Endothelial cell of umbilical vein (primary cell): ENCODE measurements around the gene SLC25A28. TPM values are rescaled to one million over a fixed set of nuclear protein-coding genes. Genes with fewer than 3 reads are reported as not detected.
"Not testable (repeated sequence)": the region's sequence is repeated elsewhere in the genome, so short reads cannot be mapped to it uniquely, and the experiment has no call there.

Experiments used
- BruUV-seq: library from RNA; stranded (reverse); fragments of 400-500 nt; replicated peaks from 2 replicates; lab custom pipeline; 2021; lab: Mats Ljungman, UMichigan
- CTCF ChIA-PET: fragments of 300-600, 350-600 bp; sonication (Branson Sonifier 250); formaldehyde crosslinking; loops from one replicate; lab custom pipeline; 2021; ENCODE audit warnings: antibody characterized with exemption, inconsistent platforms; lab: Charles Lee
- POLR2A ChIA-PET: fragments of 300-600, 350-600 bp; sonication (Branson Sonifier 250); formaldehyde crosslinking; loops from one replicate; lab custom pipeline; 2021; ENCODE audit warnings: antibody characterized with exemption, inconsistent platforms; lab: Charles Lee
- DNase-seq: peaks from one replicate; pipeline ENCODE4 v3.0.0-alpha.2; 2011; ENCODE audit warnings: low read depth, low spot score
- FAIRE-seq: peaks from 2 replicates; lab custom pipeline; 2011; peaks lifted over from hg19 to GRCh38; lab: Jason Lieb, UNC
- H2AFZ ChIP-seq: 2 replicates; pipeline ENCODE4 v1.6.0; 2012; ENCODE audit warnings: low read depth, low read length, control low read depth, inconsistent platforms
- H3K27ac ChIP-seq: 2 replicates; pipeline ENCODE4 v1.5.1; 2011; ENCODE audit warnings: low read depth, mild to moderate bottlenecking, control low read depth, low read length, moderate library complexity; ENCODE audit not compliant: insufficient read depth
- H3K27me3 ChIP-seq, 2 experiments: 2 replicates each; pipeline versions ENCODE4 v1.6.0 to v1.6.1; 2011; ENCODE audit warnings: low read length in 2 of 2, mixed read lengths in 1 of 2; ENCODE audit not compliant: control insufficient read depth in 2 of 2, insufficient read depth in 2 of 2
- H3K36me3 ChIP-seq, 2 experiments: 2 replicates in 1 of 2; 3 replicates in 1 of 2; pipeline ENCODE4 v1.5.1; 2011; ENCODE audit warnings: low read length in 2 of 2, mild to moderate bottlenecking in 1 of 2, moderate library complexity in 1 of 2; ENCODE audit not compliant: control insufficient read depth in 2 of 2, insufficient read depth in 2 of 2; ENCODE audit errors: extremely low read depth in 1 of 2
- H3K4me1 ChIP-seq: 3 replicates; pipeline ENCODE4 v1.5.1; 2011; ENCODE audit warnings: mild to moderate bottlenecking, low read length; ENCODE audit not compliant: control insufficient read depth, insufficient read depth; ENCODE audit errors: extremely low read depth
- H3K4me2 ChIP-seq: 2 replicates; pipeline ENCODE4 v1.6.1; 2011; ENCODE audit warnings: low read length, control low read depth, mixed read lengths; ENCODE audit not compliant: insufficient read depth
- H3K4me3 ChIP-seq, 3 experiments: fragments of 200-600 bp in 1 of 3; sonication (generic), shearing (Covaris generic) in 1 of 3; replicated peaks in 1 of 3; 2 replicates each; pipeline ENCODE4 v1.5.1; 2011 to 2016; ENCODE audit warnings: control low read depth in 3 of 3, low read length in 3 of 3, mild to moderate bottlenecking in 2 of 3, inconsistent platforms in 1 of 3, low read depth in 1 of 3, moderate library complexity in 1 of 3; ENCODE audit not compliant: insufficient read depth in 1 of 3
- H3K79me2 ChIP-seq: 2 replicates; pipeline ENCODE4 v1.6.0; 2012; ENCODE audit warnings: low read length, inconsistent platforms; ENCODE audit not compliant: control insufficient read depth, insufficient read depth
- H3K9ac ChIP-seq: replicated peaks from 2 replicates; pipeline ENCODE3; 2011; ENCODE audit warnings: low read length, control low read depth; ENCODE audit not compliant: insufficient read depth; ENCODE audit errors: extremely low read depth
- H3K9me1 ChIP-seq: replicated peaks from 3 replicates; pipeline ENCODE4 v1.6.0; 2011; ENCODE audit warnings: mild to moderate bottlenecking, low read length; ENCODE audit not compliant: control insufficient read depth, insufficient read depth; ENCODE audit errors: extremely low read depth
- H3K9me3 ChIP-seq: replicated peaks from 2 replicates; pipeline ENCODE4 v1.5.1; 2012; ENCODE audit warnings: low read length, inconsistent platforms; ENCODE audit not compliant: control insufficient read depth, insufficient read depth
- H4K20me1 ChIP-seq: replicated peaks from 2 replicates; pipeline ENCODE3; 2011; ENCODE audit warnings: mild to moderate bottlenecking, low read length; ENCODE audit not compliant: control insufficient read depth, insufficient read depth; ENCODE audit errors: extremely low read depth
- CTCF ChIP-seq, 2 donors: IDR thresholded peaks; 1 replicate in 1 of 2; 2 replicates in 1 of 2; pipeline ENCODE4 v1.5.1; 2011; ENCODE audit warnings: low read length in 2 of 2, mild to moderate bottlenecking in 2 of 2, moderate library complexity in 2 of 2, control low read depth in 1 of 2, inconsistent platforms in 1 of 2, low read depth in 1 of 2; ENCODE audit not compliant: insufficient read depth in 1 of 2; ENCODE audit errors: extremely low read depth in 1 of 2
- EZH2 ChIP-seq: IDR thresholded peaks from 2 replicates; pipeline ENCODE4 v1.6.1; 2012; ENCODE audit warnings: borderline replicate concordance, low read depth, mild to moderate bottlenecking, moderate library complexity, low read length, inconsistent platforms; ENCODE audit not compliant: severe bottlenecking
- FOS ChIP-seq: IDR thresholded peaks from 2 replicates; pipeline ENCODE4 v1.6.1; 2011; ENCODE audit warnings: mild to moderate bottlenecking, low read length, moderate library complexity, borderline replicate concordance; ENCODE audit not compliant: insufficient read depth
- GATA2 ChIP-seq: IDR thresholded peaks from 2 replicates; pipeline ENCODE4 v1.7.0; 2011; ENCODE audit warnings: low read depth, mild to moderate bottlenecking, moderate library complexity, mixed read lengths, low read length; ENCODE audit not compliant: insufficient read length, insufficient read depth
- JUN ChIP-seq: IDR thresholded peaks from 2 replicates; pipeline ENCODE4 v1.6.1; 2011; ENCODE audit warnings: borderline replicate concordance, low read depth; ENCODE audit not compliant: insufficient read length, insufficient read depth
- MYC ChIP-seq: IDR thresholded peaks from one replicate; pipeline ENCODE4 v1.6.1; 2011; ENCODE audit warnings: mild to moderate bottlenecking, low read depth, low read length
- POLR2A ChIP-seq: IDR thresholded peaks from 2 replicates; pipeline ENCODE4 v1.6.1; 2012; ENCODE audit warnings: low read depth, mild to moderate bottlenecking, control low read depth, low read length
- POLR2AphosphoS5 ChIP-seq: IDR thresholded peaks from 2 replicates; pipeline ENCODE4 v1.6.1; 2012; ENCODE audit warnings: low read depth, mild to moderate bottlenecking, control low read depth, low read length, moderate library complexity; ENCODE audit not compliant: insufficient read depth
- dilution Hi-C: fragments of 300-500 bp; cut with MboI; formaldehyde crosslinking; loops from one replicate; pipeline ENCODE4 v1.15.0; 2019; ENCODE audit warnings: low sequenced_read_pairs; ENCODE audit not compliant: extremely low pct_ligation_motif_present
- intact Hi-C: fragments of 100-400 bp; cut with micrococcal nuclease; formaldehyde crosslinking; loops from one replicate; pipeline ENCODE4 v1.10.0; 2022
- polyA plus RNA-seq, 4 experiments: library from polyadenylated mRNA; depleted of rRNA in 3 of 4; stranded (reverse) in 3 of 4; unstranded in 1 of 4; fragments of >200 nt; gene quantifications; 2 replicates each; pipeline versions ENCODE4 v1.2.1 to v1.2.3, GENCODE V29; 2011 to 2012; ENCODE audit warnings: missing spikeins in 1 of 4
- total RNA-seq: library from RNA; stranded (reverse); gene quantifications from 2 replicates; pipeline ENCODE4 v1.2.3, GENCODE V29; 2021
- TF ChIP-seq, protein P1 (sequence below): IDR thresholded peaks from 2 replicates; pipeline ENCODE4 v1.6.1; 2011; ENCODE audit not compliant: insufficient read depth, insufficient read length

The SLC25A28 gene
- total and polyA plus RNA-seq, 2 donors (not counting 3 experiments of a cell fraction or from before 2014, with no cell fraction given) = 33.7 to 38.8 TPM

DNA sequence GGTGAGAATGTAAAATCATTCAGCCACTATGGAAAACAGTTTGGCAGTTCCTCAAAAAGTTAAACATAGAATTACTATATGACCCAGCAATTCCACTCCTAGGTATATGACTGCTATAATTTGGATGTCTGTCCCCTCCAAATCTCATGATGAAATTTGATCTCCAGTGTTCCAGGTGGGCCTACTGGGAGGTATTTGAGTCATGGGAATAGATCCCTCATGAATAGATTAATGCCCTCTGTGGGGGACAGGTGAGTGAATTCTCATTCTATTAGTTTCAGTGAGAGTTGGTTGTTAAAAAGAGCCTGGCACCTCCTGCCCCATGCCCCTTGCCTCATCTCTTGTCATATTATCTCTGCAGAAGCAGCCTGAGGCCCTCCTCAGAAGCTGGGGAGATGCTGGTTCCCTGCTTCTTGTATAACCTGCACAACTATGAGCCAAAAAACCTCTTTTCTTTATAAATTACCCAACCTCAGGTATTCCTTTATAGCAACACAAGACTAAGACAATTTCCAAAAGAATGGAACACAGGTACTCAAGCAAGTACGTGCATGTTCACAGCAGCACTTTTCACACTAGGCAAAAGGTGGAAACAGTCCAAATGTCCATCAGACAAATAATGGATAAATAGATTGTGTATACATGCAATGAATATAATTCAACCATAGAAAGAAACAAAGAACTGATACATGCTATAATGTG, 8.8 kb upstream of the SLC25A28 start:
- POLR2A ChIA-PET = no interaction called here
- CTCF ChIA-PET = interaction anchor here (1.4 to 3.0 kb wide), 5 partner anchors 25 to 84 kb away, joined by 3 to 24 read pairs (median 7); partner anchors contain the start of gene ENTPD7
- Histone ChIP-seq H3K27me3 (no peaks in the 10 kb centered on the region), H3K9me3 (no peaks in the 10 kb centered on the region), H3K27ac (no peak overlapping the region), H3K4me3 (no peak overlapping the region), H3K79me2 (no peaks in the 10 kb centered on the region), H2AFZ (no peak overlapping the region), H3K4me1 (no peaks in the 10 kb centered on the region), H3K36me3 (no peaks in the 10 kb centered on the region), H3K4me2 (no peak overlapping the region), H3K9ac (no peak overlapping the region), H3K9me1 (no peaks in the 10 kb centered on the region), H4K20me1 (no peaks in the 10 kb centered on the region)
- DNase-seq (no peak), FAIRE-seq (no peak)
- TF ChIP-seq MYC = no peak
- no peak for TF ChIP-seq EZH2
- TF ChIP-seq CTCF (IDR thresholded peaks at IDR 0.05; ENCODE audit: extremely low read depth in 1 of 2, insufficient read depth in 1 of 2, low read depth in 1 of 2, low read length in 2 of 2) = no peak
- no peak for TF ChIP-seq JUN
- TF ChIP-seq, protein P1, sequence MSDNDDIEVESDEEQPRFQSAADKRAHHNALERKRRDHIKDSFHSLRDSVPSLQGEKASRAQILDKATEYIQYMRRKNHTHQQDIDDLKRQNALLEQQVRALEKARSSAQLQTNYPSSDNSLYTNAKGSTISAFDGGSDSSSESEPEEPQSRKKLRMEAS = no peak
- TF ChIP-seq POLR2AphosphoS5 = no peak
- no peak for TF ChIP-seq FOS
- TF ChIP-seq GATA2 = no peak
- no peak for TF ChIP-seq POLR2A
- intact Hi-C loops = loop anchor here (10.0 kb wide), 1 partner anchor 216 kb away; no protein-coding TSS in a partner anchor
- dilution Hi-C loops = no loop called here
- no TSS peak for BruUV-seq

- H3K9me3 ChIP-seq, DNase-seq, H3K27ac ChIP-seq, H3K9me1 ChIP-seq, H3K4me2 ChIP-seq, H3K79me2 ChIP-seq, H3K9ac ChIP-seq, dilution Hi-C loops, H3K27me3 ChIP-seq, POLR2A ChIA-PET, H3K4me3 ChIP-seq, H4K20me1 ChIP-seq, BruUV-seq, FAIRE-seq, H3K4me1 ChIP-seq, H2AFZ ChIP-seq, H3K36me3 ChIP-seq: not testable (repeated sequence)
- CTCF ChIA-PET = interaction anchor here (1.3 kb wide), 1 partner anchor 189 kb away, joined by 6 read pairs; no protein-coding TSS in a partner anchor
- intact Hi-C loops = loop anchor here (10.0 kb wide), 1 partner anchor 220 kb away; no protein-coding TSS in a partner anchor
Observed at GRCh38 chr10:99625124-99625523, 4.9 kb upstream of the SLC25A28 start.
